RWPE1 (cell line): ENCODE results near the gene SV2B.

Experiments used
- CTCF ChIA-PET: fragments of 350-600 bp; sonication (Branson Sonifier 250); formaldehyde crosslinking; extraction: SDS; loops from one replicate; lab custom pipeline; 2021; lab: Yijun Ruan, JAX
- POLR2A ChIA-PET: fragments of 400-600 bp; formaldehyde crosslinking; extraction: SDS; loops from one replicate; lab custom pipeline; 2020; ENCODE audit warnings: antibody characterized with exemption; ENCODE audit not compliant: low non-redundant PET; lab: Yijun Ruan, JAX
- DNase-seq: peaks from one replicate; pipeline ENCODE4 v3.0.0; 2012; ENCODE audit warnings: low spot score
- H3K27ac ChIP-seq: fragments of 450-650 bp; 2 replicates; pipeline ENCODE4 v1.5.1; 2017
- TF ChIP-seq, protein P1 (sequence below): fragments of 450-650 bp; conservative IDR thresholded peaks from 2 replicates; pipeline ENCODE4 v1.5.1; 2017; ENCODE audit warnings: low read depth, mild to moderate bottlenecking

Gene SV2B

DNA sequence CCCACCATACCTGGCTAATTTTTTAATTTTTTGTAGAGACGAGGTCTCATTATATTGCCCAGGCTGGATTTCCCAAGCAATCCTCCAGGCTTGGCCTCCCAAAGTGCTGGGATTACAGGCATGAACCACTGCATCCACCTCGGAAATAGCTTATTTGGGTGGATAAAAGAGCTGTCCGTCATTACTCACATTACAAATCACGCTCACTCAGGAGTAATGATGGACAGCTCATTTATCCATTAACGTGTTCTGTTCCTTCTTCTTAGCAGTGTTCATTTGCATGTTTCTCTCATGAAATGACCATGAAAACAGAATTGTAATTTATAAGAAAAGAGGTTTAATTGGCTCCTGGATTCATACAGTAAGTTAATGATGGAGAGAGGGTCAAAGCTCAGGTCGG, 9.8 kb downstream of the SV2B start:
- ChIA-PET POLR2A (no interaction called here), CTCF (interaction anchor here (0.6 to 2.2 kb wide), 2 partner anchors 10 to 1740 kb away, joined by 3 to 8 read pairs; partner anchors contain the start of gene SV2B)
- TF ChIP-seq, protein P1, sequence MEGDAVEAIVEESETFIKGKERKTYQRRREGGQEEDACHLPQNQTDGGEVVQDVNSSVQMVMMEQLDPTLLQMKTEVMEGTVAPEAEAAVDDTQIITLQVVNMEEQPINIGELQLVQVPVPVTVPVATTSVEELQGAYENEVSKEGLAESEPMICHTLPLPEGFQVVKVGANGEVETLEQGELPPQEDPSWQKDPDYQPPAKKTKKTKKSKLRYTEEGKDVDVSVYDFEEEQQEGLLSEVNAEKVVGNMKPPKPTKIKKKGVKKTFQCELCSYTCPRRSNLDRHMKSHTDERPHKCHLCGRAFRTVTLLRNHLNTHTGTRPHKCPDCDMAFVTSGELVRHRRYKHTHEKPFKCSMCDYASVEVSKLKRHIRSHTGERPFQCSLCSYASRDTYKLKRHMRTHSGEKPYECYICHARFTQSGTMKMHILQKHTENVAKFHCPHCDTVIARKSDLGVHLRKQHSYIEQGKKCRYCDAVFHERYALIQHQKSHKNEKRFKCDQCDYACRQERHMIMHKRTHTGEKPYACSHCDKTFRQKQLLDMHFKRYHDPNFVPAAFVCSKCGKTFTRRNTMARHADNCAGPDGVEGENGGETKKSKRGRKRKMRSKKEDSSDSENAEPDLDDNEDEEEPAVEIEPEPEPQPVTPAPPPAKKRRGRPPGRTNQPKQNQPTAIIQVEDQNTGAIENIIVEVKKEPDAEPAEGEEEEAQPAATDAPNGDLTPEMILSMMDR, result no peak
- DNase-seq, result no peak
- no peak overlapping the region for H3K27ac ChIP-seq

DNA sequence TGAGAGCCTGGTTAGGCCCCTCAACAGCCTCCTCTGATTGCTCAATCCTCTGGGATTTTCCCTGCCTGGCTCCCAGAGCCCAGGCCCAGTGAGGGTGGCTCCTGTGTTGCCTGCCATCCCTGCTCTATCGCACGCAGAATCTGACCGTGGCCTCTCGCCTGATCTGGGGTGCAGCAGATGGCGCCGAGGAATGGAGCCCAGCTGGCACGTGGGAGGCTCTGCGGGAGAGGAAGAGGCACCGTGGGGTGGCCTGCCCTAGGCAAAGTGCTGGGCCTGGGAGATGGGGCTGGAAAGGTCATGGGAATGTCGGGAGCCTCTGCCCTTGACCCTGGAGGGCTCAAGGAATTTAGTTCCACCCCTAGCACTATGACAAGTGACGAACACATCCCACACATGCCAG, 10.3 kb downstream of the SV2B start:
- H3K27ac ChIP-seq, result no peak overlapping the region
- CTCF ChIA-PET, result interaction anchor here (0.6 to 2.2 kb wide), 4 partner anchors 10 to 1740 kb away, joined by 3 to 8 read pairs (median 3); partner anchors contain the start of gene SV2B
- POLR2A ChIA-PET, result no interaction called here
- TF ChIP-seq, protein P1, result no peak
- no peak for DNase-seq

DNA sequence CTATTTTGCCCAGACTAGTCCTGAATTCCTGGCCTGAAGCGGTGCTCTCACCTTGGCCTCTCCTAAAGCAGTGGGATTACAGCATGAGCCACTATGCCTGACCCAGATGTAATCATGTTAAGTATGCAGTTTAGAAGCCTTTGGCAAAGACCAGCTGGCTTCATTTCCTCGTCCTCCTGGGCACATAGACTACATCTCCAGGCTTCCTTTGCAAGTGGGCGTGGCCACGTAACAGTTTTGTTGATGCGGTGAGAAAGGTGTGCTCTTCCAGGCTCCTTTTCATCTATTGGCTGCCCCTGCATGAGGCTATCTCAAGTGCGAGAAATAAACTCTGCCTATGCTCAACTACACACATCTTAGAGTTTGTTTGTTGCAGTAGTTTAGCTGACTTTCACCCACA, 13.0 kb downstream of the SV2B start:
- no peak for DNase-seq
- ChIA-PET POLR2A (no interaction called here), CTCF (no interaction called here)
- no peak overlapping the region for H3K27ac ChIP-seq
- TF ChIP-seq, protein P1, result no peak

DNA sequence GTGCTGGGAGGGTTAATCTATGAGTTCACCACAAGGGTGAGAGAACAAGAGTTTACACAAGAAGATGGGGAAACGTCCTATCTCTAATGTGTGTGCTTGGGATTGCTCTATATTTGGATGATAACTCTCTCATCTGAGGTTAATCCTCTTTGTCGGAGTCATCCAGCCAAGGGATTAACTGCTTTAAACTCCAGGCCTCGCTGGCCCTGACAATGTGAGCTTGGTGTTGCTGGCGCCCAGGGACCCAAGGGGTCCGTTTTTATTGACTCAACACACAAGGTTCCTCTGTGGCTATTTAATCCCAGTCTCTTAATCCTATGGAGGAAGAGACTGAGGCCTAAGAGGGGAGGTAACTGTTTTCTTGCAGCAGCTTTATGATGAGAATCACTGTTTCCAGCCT, 14.2 kb downstream of the SV2B start:
- no peak for DNase-seq
- CTCF ChIA-PET, result no interaction called here
- no peak overlapping the region for H3K27ac ChIP-seq
- POLR2A ChIA-PET, result no interaction called here
- TF ChIP-seq, protein P1, result no peak

DNA sequence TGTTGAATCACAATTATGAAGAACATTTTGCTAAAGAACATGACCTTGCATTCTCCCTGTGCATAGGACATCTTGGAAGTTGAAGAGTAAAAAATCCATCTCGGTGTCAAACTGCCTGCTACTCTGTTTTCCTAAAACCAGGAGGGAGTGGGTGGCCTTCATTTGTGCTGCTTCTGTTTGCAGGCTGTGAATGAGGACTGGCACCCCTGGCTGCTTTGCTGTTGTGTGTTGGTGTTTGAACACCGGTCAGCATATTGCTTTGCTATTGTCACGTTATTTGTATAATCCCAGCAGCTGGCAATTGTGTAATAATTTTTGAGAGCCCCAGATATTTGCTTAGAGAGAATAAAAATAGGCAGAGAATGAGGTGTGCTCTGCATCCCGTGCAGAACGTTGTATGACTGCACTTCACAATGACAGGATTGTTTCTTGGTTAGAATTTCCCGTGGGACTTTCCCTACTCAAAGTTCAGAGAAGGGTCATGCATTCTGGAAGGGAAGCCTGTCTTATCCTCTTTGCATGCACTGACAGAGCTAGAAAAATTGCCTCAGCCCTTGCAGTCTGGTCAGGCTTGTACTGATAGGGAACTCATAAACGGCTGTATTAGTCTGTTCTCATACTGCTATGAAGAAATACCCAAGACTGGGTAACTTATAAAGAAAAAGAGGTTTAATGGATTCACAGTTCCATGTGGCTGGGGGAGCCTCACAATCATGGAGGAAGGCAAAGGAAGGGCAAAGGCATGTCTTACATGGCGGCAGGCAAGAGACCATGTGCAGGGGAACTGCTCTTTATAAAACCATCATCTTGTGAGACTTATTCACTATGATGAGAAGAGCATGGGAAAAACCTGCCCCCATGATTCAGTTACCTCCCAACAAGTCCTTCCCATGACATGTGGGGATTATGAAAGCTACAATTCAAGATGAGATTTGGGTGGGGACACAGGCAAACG, 16.3 kb downstream of the SV2B start:
- POLR2A ChIA-PET, result no interaction called here
- H3K27ac ChIP-seq, result no peak overlapping the region
- TF ChIP-seq, protein P1, result no peak
- CTCF ChIA-PET, result no interaction called here
- peak; percentile 19 for DNase-seq

DNA sequence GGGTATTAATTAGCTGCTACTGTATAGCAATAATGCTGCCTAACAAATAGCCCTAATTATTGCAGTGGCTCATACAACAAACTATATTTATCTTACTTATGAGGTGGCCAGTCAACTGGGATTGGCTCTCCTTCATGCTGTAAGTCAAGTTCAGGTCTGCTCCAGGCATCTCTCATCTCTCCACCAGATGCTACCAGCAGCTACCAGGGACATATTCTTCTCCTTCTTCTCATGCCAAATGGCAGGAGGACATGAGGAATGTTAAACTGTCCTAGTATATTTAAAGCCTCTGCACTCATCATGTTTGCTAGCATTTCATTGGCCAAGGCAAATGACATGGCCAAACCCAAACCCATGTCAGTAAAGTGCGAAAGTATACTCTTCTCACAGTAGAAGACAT, 17.3 kb downstream of the SV2B start:
- TF ChIP-seq, protein P1, result no peak
- H3K27ac ChIP-seq, result no peak overlapping the region
- no peak for DNase-seq
- POLR2A ChIA-PET, result no interaction called here
- CTCF ChIA-PET, result interaction anchor here (0.9 kb wide), 1 partner anchor 22 kb away, joined by 3 read pairs; no protein-coding TSS in a partner anchor
